SK-N-SH (cell line): ENCODE measurements around the gene GATAD2A. TPM values are rescaled to one million over a fixed set of nuclear protein-coding genes. Genes with fewer than 3 reads are reported as not detected.

Experiments
- CTCF ChIA-PET: fragments of 300-600, 350-600 bp; formaldehyde crosslinking; extraction: SDS; loops from one replicate; lab custom pipeline; 2021; lab: Yijun Ruan, JAX
- POLR2A ChIA-PET: fragments of 350-600 bp; sonication (Branson Sonifier 250); formaldehyde crosslinking; extraction: SDS; loops from one replicate; lab custom pipeline; 2020; ENCODE audit warnings: antibody characterized with exemption, inconsistent platforms; lab: Yijun Ruan, JAX
- DNase-seq: peaks from one replicate; pipeline ENCODE4 v3.0.0; 2012
- H2AFZ ChIP-seq: fragments of 200-600 bp; sonication (generic); 2 replicates; pipeline ENCODE4 v1.8.1; 2016; ENCODE audit warnings: antibody characterized with exemption, mild to moderate bottlenecking, low read depth
- H3F3A ChIP-seq: fragments of 200-600 bp; sonication (generic); replicated peaks from 2 replicates; pipeline ENCODE3; 2016; ENCODE audit warnings: antibody characterized with exemption, mild to moderate bottlenecking; ENCODE audit not compliant: insufficient read depth
- H3K27ac ChIP-seq, 2 experiments: fragments of 200-500 bp in 1 of 2; fragments of 200-600 bp in 1 of 2; sonication (Bioruptor generic) in 1 of 2; sonication (generic), shearing (Covaris generic) in 1 of 2; 2 replicates each; pipeline versions ENCODE4 v1.5.1 to v1.6.1; 2014 to 2016; ENCODE audit warnings: low read depth in 2 of 2, inconsistent platforms in 1 of 2, low read length in 1 of 2, mild to moderate bottlenecking in 1 of 2, mixed read lengths in 1 of 2
- H3K27me3 ChIP-seq: fragments of 200-600 bp; sonication (generic), shearing (Covaris generic); 2 replicates; pipeline ENCODE4 v1.6.1; 2016; ENCODE audit warnings: mixed run types; ENCODE audit not compliant: insufficient read depth
- H3K36me3 ChIP-seq, 2 experiments: fragments of 200-500 bp in 1 of 2; fragments of 200-600 bp in 1 of 2; sonication (Bioruptor generic) in 1 of 2; sonication (generic) in 1 of 2; replicated peaks in 1 of 2; 2 replicates each; pipeline versions ENCODE3 to v1.5.1; 2014 to 2016; ENCODE audit warnings: low read length in 1 of 2, mild to moderate bottlenecking in 1 of 2; ENCODE audit not compliant: insufficient read depth in 2 of 2, control insufficient read depth in 1 of 2
- H3K4me1 ChIP-seq, 2 experiments: fragments of 200-500 bp in 1 of 2; fragments of 200-600 bp in 1 of 2; sonication (Bioruptor generic) in 1 of 2; sonication (generic), shearing (Covaris generic) in 1 of 2; 2 replicates each; pipeline versions ENCODE4 v1.5.1 to v1.6.1; 2014 to 2016; ENCODE audit warnings: low read depth in 1 of 2, low read length in 1 of 2, mixed run types in 1 of 2; ENCODE audit not compliant: insufficient read depth in 2 of 2, control insufficient read depth in 1 of 2
- H3K4me2 ChIP-seq: fragments of 200-600 bp; sonication (generic), shearing (Covaris generic); 2 replicates; pipeline ENCODE4 v1.6.1; 2017; ENCODE audit warnings: mixed run types
- H3K4me3 ChIP-seq, 2 experiments: fragments of 200-500 bp in 1 of 2; fragments of 200-600 bp in 1 of 2; sonication (Bioruptor generic) in 1 of 2; sonication (generic), shearing (Covaris generic) in 1 of 2; 2 replicates each; pipeline versions ENCODE4 v1.5.1 to v1.8.1; 2014 to 2016; ENCODE audit warnings: low read depth in 2 of 2, inconsistent platforms in 1 of 2, low read length in 1 of 2, mild to moderate bottlenecking in 1 of 2, mixed read lengths in 1 of 2, moderate library complexity in 1 of 2
- H3K79me2 ChIP-seq: fragments of 200-600 bp; sonication (generic); 2 replicates; pipeline ENCODE4 v1.8.1; 2017; ENCODE audit warnings: mild to moderate bottlenecking; ENCODE audit not compliant: insufficient read depth
- H3K9ac ChIP-seq: fragments of 200-600 bp; sonication (generic); 2 replicates; pipeline ENCODE4 v1.6.1; 2017; ENCODE audit warnings: mixed run types
- H3K9me2 ChIP-seq: fragments of 200-600 bp; sonication (generic); 2 replicates; pipeline ENCODE4 v1.6.1; 2017; ENCODE audit warnings: mixed run types
- H3K9me3 ChIP-seq: fragments of 200-600 bp; sonication (generic); 2 replicates; pipeline ENCODE4 v1.6.1; 2017; ENCODE audit warnings: mixed run types, mild to moderate bottlenecking, moderate library complexity
- H4K20me1 ChIP-seq: fragments of 200-600 bp; sonication (generic); 2 replicates; pipeline ENCODE4 v1.6.1; 2017; ENCODE audit warnings: mild to moderate bottlenecking, mixed run types; ENCODE audit not compliant: insufficient read depth
- CHD2 ChIP-seq: fragments of 150-350 bp; IDR thresholded peaks from 2 replicates; pipeline ENCODE4 v1.6.1; 2018; ENCODE audit warnings: low read length; ENCODE audit not compliant: partially characterized antibody
- EP300 ChIP-seq, 2 experiments: IDR thresholded peaks; 2 replicates each; pipeline versions ENCODE4 v1.4.0 to v1.6.1; 2012; ENCODE audit warnings: borderline replicate concordance in 1 of 2, low read depth in 1 of 2, low read length in 1 of 2
- EZH2phosphoT487 ChIP-seq: fragments of 200-600 bp; sonication (generic); IDR thresholded peaks from 2 replicates; pipeline ENCODE4 v1.6.1; 2017; ENCODE audit warnings: low read depth, mixed run types, mild to moderate bottlenecking, antibody characterized with exemption, moderate library complexity, borderline replicate concordance
- GABPA ChIP-seq: IDR thresholded peaks from 2 replicates; pipeline ENCODE4 v1.4.0; 2012; ENCODE audit warnings: low read depth, mild to moderate bottlenecking
- MEF2A ChIP-seq: IDR thresholded peaks from 2 replicates; pipeline ENCODE4 v1.4.0; 2012; ENCODE audit warnings: low read depth, borderline replicate concordance
- MXI1 ChIP-seq: IDR thresholded peaks from 2 replicates; pipeline ENCODE4 v1.6.1; 2012; ENCODE audit warnings: mild to moderate bottlenecking, low read depth, low read length, improper control_type of control experiment
- NFIC ChIP-seq: IDR thresholded peaks from 2 replicates; pipeline ENCODE4 v1.4.0; 2012; ENCODE audit warnings: borderline replicate concordance
- NRF1 ChIP-seq: IDR thresholded peaks from 2 replicates; pipeline ENCODE4 v1.6.1; 2012; ENCODE audit warnings: low read depth, mild to moderate bottlenecking, low read length
- POLR2AphosphoS5 ChIP-seq: IDR thresholded peaks from 2 replicates; pipeline ENCODE4 v1.6.1; 2012; ENCODE audit warnings: low read depth, low read length
- RCOR1 ChIP-seq: fragments of 150-350 bp; IDR thresholded peaks from 2 replicates; pipeline ENCODE4 v1.6.1; 2017; ENCODE audit warnings: antibody characterized with exemption, low read length
- RFX5 ChIP-seq: IDR thresholded peaks from 2 replicates; pipeline ENCODE4 v1.6.1; 2012; ENCODE audit warnings: mild to moderate bottlenecking, improper control_type of control experiment, low read length
- RXRA ChIP-seq: IDR thresholded peaks from 2 replicates; pipeline ENCODE4 v1.4.0; 2012; ENCODE audit warnings: low read depth, mild to moderate bottlenecking, borderline replicate concordance
- SIN3A ChIP-seq: IDR thresholded peaks from 2 replicates; pipeline ENCODE4 v1.6.1; 2012; ENCODE audit warnings: low read depth, mild to moderate bottlenecking, low read length, moderate library complexity, borderline replicate concordance
- SMC3 ChIP-seq: IDR thresholded peaks from 2 replicates; pipeline ENCODE4 v1.6.1; 2012; ENCODE audit warnings: low read depth, low read length, improper control_type of control experiment
- TAF1 ChIP-seq: IDR thresholded peaks from 2 replicates; pipeline ENCODE4 v1.6.1; 2012; ENCODE audit warnings: low read depth, mild to moderate bottlenecking, low read length, moderate library complexity, borderline replicate concordance
- TCF12 ChIP-seq: IDR thresholded peaks from 2 replicates; pipeline ENCODE4 v1.4.0; 2012
- WGBS: methylation state at CpG from one replicate; pipeline ENCODE4 v1.1.6; 2017; ENCODE audit warnings: low lambda C conversion rate; 5-methylcytosine and 5-hydroxymethylcytosine counted together
- polyA plus RNA-seq, 3 experiments: library from polyadenylated mRNA; depleted of rRNA; stranded (reverse); fragments of >200 nt; gene quantifications; 2 replicates each; pipeline ENCODE4 v1.2.3, GENCODE V29; 2012
- TF ChIP-seq, protein P1 (sequence below): fragments of 150-350 bp; IDR thresholded peaks from 2 replicates; pipeline ENCODE4 v1.6.1; 2016; ENCODE audit warnings: mild to moderate bottlenecking, low read depth, low read length
- TF ChIP-seq, protein P2 (sequence below): IDR thresholded peaks from 2 replicates; pipeline ENCODE4 v1.4.0; 2012; ENCODE audit warnings: low read depth, borderline replicate concordance
- TF ChIP-seq, protein P3 (sequence below): IDR thresholded peaks from 2 replicates; pipeline ENCODE4; 2012

GATAD2A gene
- polyA plus RNA-seq, 1 of the 3 experiments (the other 2 are of a cell fraction): 36.6 TPM

DNA sequence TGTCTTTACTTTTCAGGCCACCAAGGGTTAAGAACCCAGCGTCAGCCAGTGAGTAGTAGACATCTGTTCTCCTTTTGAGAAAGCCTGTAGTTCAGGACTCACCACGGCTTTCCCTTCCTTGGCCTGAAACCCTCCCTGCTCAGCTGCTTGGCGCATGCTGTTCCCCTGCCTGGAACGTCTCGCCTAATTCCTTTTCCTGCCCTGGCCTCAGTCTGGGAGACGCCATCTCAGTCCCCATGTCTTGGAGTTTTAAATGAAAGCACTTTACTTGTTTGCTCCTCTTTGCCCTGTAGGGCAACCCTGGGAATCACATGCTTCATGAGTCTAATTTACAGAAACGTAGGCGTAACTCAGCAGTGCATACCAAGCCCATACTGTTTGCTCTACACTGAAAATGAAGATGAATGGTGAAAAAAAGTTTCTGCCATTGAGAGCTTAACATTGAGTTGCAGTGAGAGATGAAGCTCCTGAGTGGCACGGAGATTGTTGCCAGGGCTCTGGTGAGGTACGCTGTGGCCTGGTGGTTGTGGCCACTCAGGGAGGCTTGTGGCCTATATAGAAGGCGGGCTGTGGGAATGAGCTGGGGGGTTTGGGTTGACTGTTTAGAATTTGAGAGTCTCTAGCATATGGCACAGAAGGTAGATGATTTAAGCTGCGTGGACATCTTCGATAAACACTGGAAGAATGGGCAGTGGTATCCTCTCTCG is 52.8 kb downstream of the GATAD2A start:
- Histone ChIP-seq H3K9me2 (no peaks in the 10 kb centered on the region), H3K9me3 (no peaks in the 10 kb centered on the region), H2AFZ (no peak overlapping the region), H4K20me1 (peaks cover 37% of the 10 kb centered on the region), H3K4me3 (no peak overlapping the region), H3K79me2 (peaks cover 97% of the 10 kb centered on the region), H3K9ac (no peak overlapping the region), H3K4me1 (peaks cover 45 to 50% of the 10 kb centered on the region in 2 experiments), H3K27ac (peak overlapping the region in 1 of 2 experiments; percentile 72; a peak in 2 of 4 replicates), H3K27me3 (no peaks in the 10 kb centered on the region), H3K4me2 (peak overlapping the region; percentile 72), H3F3A (peaks cover 21% of the 10 kb centered on the region), H3K36me3 (peaks cover 0 to 2% of the 10 kb centered on the region in 2 experiments)
- WGBS: 92% methylated on average over 13 of the region's 14 CpGs
- DNase-seq: no peak
- POLR2A ChIA-PET: no interaction called here
- no peak for TF ChIP-seq EZH2phosphoT487
- TF ChIP-seq, protein P1, sequence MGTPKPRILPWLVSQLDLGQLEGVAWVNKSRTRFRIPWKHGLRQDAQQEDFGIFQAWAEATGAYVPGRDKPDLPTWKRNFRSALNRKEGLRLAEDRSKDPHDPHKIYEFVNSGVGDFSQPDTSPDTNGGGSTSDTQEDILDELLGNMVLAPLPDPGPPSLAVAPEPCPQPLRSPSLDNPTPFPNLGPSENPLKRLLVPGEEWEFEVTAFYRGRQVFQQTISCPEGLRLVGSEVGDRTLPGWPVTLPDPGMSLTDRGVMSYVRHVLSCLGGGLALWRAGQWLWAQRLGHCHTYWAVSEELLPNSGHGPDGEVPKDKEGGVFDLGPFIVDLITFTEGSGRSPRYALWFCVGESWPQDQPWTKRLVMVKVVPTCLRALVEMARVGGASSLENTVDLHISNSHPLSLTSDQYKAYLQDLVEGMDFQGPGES: no peak
- TF ChIP-seq, protein P2, sequence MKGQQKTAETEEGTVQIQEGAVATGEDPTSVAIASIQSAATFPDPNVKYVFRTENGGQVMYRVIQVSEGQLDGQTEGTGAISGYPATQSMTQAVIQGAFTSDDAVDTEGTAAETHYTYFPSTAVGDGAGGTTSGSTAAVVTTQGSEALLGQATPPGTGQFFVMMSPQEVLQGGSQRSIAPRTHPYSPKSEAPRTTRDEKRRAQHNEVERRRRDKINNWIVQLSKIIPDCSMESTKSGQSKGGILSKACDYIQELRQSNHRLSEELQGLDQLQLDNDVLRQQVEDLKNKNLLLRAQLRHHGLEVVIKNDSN: no peak
- no peak for TF ChIP-seq NRF1
- TF ChIP-seq POLR2AphosphoS5: no peak
- TF ChIP-seq TCF12: no peak
- TF ChIP-seq MEF2A: no peak
- TF ChIP-seq CHD2: no peak
- TF ChIP-seq RCOR1: no peak
- no peak for TF ChIP-seq NFIC
- TF ChIP-seq TAF1: no peak
- TF ChIP-seq MXI1: no peak
- no peak for TF ChIP-seq GABPA
- TF ChIP-seq, protein P3, sequence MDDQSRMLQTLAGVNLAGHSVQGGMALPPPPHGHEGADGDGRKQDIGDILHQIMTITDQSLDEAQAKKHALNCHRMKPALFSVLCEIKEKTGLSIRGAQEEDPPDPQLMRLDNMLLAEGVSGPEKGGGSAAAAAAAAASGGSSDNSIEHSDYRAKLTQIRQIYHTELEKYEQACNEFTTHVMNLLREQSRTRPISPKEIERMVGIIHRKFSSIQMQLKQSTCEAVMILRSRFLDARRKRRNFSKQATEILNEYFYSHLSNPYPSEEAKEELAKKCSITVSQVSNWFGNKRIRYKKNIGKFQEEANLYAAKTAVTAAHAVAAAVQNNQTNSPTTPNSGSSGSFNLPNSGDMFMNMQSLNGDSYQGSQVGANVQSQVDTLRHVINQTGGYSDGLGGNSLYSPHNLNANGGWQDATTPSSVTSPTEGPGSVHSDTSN: no peak
- CTCF ChIA-PET: interaction anchor here (0.8 to 1.4 kb wide), 2 partner anchors 10 to 41 kb away, joined by 3 to 4 read pairs; no protein-coding TSS in a partner anchor

DNA sequence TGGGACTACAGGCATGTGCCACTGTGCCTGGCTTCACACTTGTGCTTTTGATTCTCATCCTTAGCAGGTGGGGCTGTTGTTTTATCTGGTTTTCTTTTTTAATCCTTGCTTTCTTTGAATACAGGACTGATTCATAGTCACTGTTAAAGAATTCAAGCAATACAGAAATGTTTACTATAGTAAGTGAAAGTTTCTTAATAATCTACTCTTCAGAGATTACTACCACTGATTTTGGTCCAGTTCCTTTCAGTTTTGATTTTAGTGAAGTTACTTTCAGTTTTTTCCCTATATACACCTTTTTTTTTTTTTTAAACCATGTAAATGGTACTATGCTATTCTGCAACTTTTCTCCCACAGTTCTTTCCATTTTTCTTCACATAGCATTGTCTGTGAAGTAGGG is 53.6 kb downstream of the GATAD2A start:
- CTCF ChIA-PET: interaction anchor here (0.8 to 1.7 kb wide), 2 partner anchors 32 to 42 kb away, joined by 3 to 11 read pairs; no protein-coding TSS in a partner anchor
- no peak for DNase-seq
- Histone ChIP-seq H3K4me2 (peak overlapping the region; percentile 72), H3K4me1 (peaks cover 50 to 58% of the 10 kb centered on the region in 2 experiments), H3K4me3 (peak overlapping the region in 1 of 2 experiments; percentile 33; a peak in 1 of 4 replicates), H3K79me2 (peaks cover 97% of the 10 kb centered on the region), H3K36me3 (peaks cover 0 to 2% of the 10 kb centered on the region in 2 experiments), H2AFZ (no peak overlapping the region), H3K9ac (peak overlapping the region; percentile 16; the same call in 1 of the 2 replicates), H4K20me1 (peaks cover 37% of the 10 kb centered on the region), H3K27ac (peak overlapping the region in 1 of 2 experiments; percentile 72; a peak in 2 of 4 replicates), H3K9me2 (no peaks in the 10 kb centered on the region), H3F3A (peaks cover 21% of the 10 kb centered on the region), H3K9me3 (no peaks in the 10 kb centered on the region), H3K27me3 (no peaks in the 10 kb centered on the region)
- no peak for TF ChIP-seq RCOR1
- no peak for TF ChIP-seq GABPA
- no peak for TF ChIP-seq RXRA
- TF ChIP-seq RFX5: no peak
- TF ChIP-seq, protein P1: no peak
- no peak for TF ChIP-seq SMC3
- no peak for TF ChIP-seq MXI1
- no peak for TF ChIP-seq SIN3A
- no peak for TF ChIP-seq EP300 (IDR thresholded peaks at IDR 0.05; ENCODE audit: borderline replicate concordance in 1 of 2, low read depth in 1 of 2, low read length in 1 of 2)
- no peak for TF ChIP-seq TAF1
- POLR2A ChIA-PET: no interaction called here
